ENCODE data around the gene PTPN6. TPM values are rescaled to one million over a fixed set of nuclear protein-coding genes. Genes with fewer than 3 reads are reported as not detected.
A peak's percentile ranks its signal among the peaks of the same experiment; 100 is the strongest.

PTPN6 gene
- total and polyA plus RNA-seq, 2 of the 13 experiments (the other 11 are each of a cell fraction or from before 2014, with no cell fraction given): 10.5 to 10.6 TPM

DNA sequence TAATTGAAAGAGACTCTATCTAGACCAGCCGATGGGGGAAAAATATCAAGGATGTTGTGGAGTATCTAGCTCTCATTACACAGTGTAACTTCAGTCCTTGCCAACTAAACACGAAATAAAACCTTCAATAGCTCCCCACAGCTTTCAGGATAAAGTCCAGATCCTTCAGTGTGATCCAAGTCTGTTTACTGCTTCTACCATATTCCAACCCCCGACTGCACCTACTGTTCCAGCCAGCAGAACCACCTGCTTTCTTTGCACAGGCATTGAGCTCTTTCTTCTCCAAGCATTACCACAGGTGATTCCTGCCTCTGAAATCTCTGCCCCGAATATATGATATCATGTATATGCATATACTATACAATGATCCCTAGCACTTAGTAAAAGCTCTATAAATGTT is 48.7 kb upstream of the PTPN6 start:
- Histone ChIP-seq H4K20me1 (ENCODE audit: insufficient read depth, low read length) (no peaks in the 10 kb centered on the region), H3K4me1 (ENCODE audit: insufficient read depth, low read length) (peaks cover 66% of the 10 kb centered on the region), H3K36me3 (replicated peaks in 1 of 2; ENCODE audit: control insufficient read depth in 1 of 2, insufficient read depth in 2 of 2, low read length in 2 of 2) (no peaks in the 10 kb centered on the region), H3K9me3 (ENCODE audit: low read length) (no peaks in the 10 kb centered on the region), H3K4me2 (ENCODE audit: low read depth, low read length) (no peak overlapping the region), H3K9ac (ENCODE audit: insufficient read depth, low read depth, low read length) (no peak overlapping the region), H3K27me3 (ENCODE audit: control insufficient read depth in 1 of 2, insufficient read depth in 2 of 2, low read length in 2 of 2) (no peaks in the 10 kb centered on the region), H2AFZ (ENCODE audit: low read length) (no peak overlapping the region), H3K4me3 (replicated peaks in 1 of 3; ENCODE audit: insufficient read depth in 1 of 3, low read depth in 2 of 3, low read length in 3 of 3) (no peak overlapping the region), H3K79me2 (ENCODE audit: insufficient read depth, low read length) (no peaks in the 10 kb centered on the region), H3K27ac (ENCODE audit: extremely low read length, insufficient read depth, low read length) (no peak overlapping the region)
- FAIRE-seq (no peak), DNase-seq (ENCODE audit: low spot score) (no peak), ATAC-seq (no peak)
- no TSS peak for BruUV-seq (replicated peaks)
- TF ChIP-seq PRDM15 (CRISPR knock-in tag; IDR thresholded peaks at IDR 0.05) (0 out of 2 replicates have a peak, but pooled peaks have one; percentile 40), SYNCRIP (IDR thresholded peaks at IDR 0.05; ENCODE audit: insufficient read depth, low read depth, low read length) (no peak)
- WGBS (ENCODE audit: low lambda C conversion rate): 40% methylated on average over 4 of the region's 4 CpGs
- in situ Hi-C loops (cut with HindIII; ENCODE audit: extremely low pct_ligation_motif_present, low pct_unique_long_range_greater_than_20kb) (no loop called here), intact Hi-C loops (cut with micrococcal nuclease; ENCODE audit: unreplicated experiment) (no loop called here)
- ChIA-PET CTCF (ENCODE audit: low intra/inter-chr PET ratio, low total read pairs) (no interaction called here), POLR2A (interaction anchor here (1.1 to 3.1 kb wide), 5 partner anchors 11 to 41 kb away, joined by 3 to 12 read pairs (median 5); partner anchors contain the start of genes C12orf57, ENO2, RNU7-1 and SPSB2)

- no peak for DNase-seq (ENCODE audit: low spot score)
- ChIA-PET CTCF (ENCODE audit: low intra/inter-chr PET ratio, low total read pairs) (no interaction called here), POLR2A (interaction anchor here (1.3 to 2.2 kb wide), 2 partner anchors 12 to 40 kb away, joined by 3 to 10 read pairs; partner anchors contain the start of genes C12orf57 and RNU7-1)
- H3K27me3 ChIP-seq (ENCODE audit: control insufficient read depth in 1 of 2, insufficient read depth in 2 of 2, low read length in 2 of 2): no peaks in the 10 kb centered on the region
- no peaks in the 10 kb centered on the region for H3K36me3 ChIP-seq (replicated peaks in 1 of 2; ENCODE audit: control insufficient read depth in 1 of 2, insufficient read depth in 2 of 2, low read length in 2 of 2)
- no peak for FAIRE-seq
- TF ChIP-seq TCF7L2 (IDR thresholded peaks at IDR 0.05; ENCODE audit: low read depth, low read length) (no peak), TMF1 (CRISPR knock-in tag; IDR thresholded peaks at IDR 0.05; ENCODE audit: low read depth) (no peak), SIX4 (CRISPR knock-in tag; IDR thresholded peaks at IDR 0.05) (no peak), RCOR2 (CRISPR knock-in tag; IDR thresholded peaks at IDR 0.05) (no peak), TEAD3 (CRISPR knock-in tag; optimal IDR thresholded peaks at IDR 0.05; ENCODE audit: borderline replicate concordance) (no peak), SOX5 (CRISPR knock-in tag; IDR thresholded peaks at IDR 0.05; ENCODE audit: borderline replicate concordance) (no peak), JUND (CRISPR knock-in tag; IDR thresholded peaks at IDR 0.05) (no peak), PHF8 (CRISPR knock-in tag; IDR thresholded peaks at IDR 0.05) (no peak), FLYWCH1 (CRISPR knock-in tag; IDR thresholded peaks at IDR 0.05) (no peak)
- no peak overlapping the region for H3K9ac ChIP-seq (ENCODE audit: insufficient read depth, low read depth, low read length)
- BruUV-seq (replicated peaks): no TSS peak
- no peak overlapping the region for H3K4me3 ChIP-seq (replicated peaks in 1 of 3; ENCODE audit: insufficient read depth in 1 of 3, low read depth in 2 of 3, low read length in 3 of 3)
- peaks cover 66% of the 10 kb centered on the region for H3K4me1 ChIP-seq (ENCODE audit: insufficient read depth, low read length)
- peak overlapping the region; percentile 96 for H3K4me2 ChIP-seq (ENCODE audit: low read depth, low read length)
- H4K20me1 ChIP-seq (ENCODE audit: insufficient read depth, low read length): no peaks in the 10 kb centered on the region
- no peak overlapping the region for H3K27ac ChIP-seq (ENCODE audit: extremely low read length, insufficient read depth, low read length)
- WGBS (ENCODE audit: low lambda C conversion rate): 67% methylated on average over 1 of the region's 1 CpG
- no peaks in the 10 kb centered on the region for H3K79me2 ChIP-seq (ENCODE audit: insufficient read depth, low read length)
- intact Hi-C loops (cut with micrococcal nuclease; ENCODE audit: unreplicated experiment) (no loop called here), in situ Hi-C loops (cut with HindIII; ENCODE audit: extremely low pct_ligation_motif_present, low pct_unique_long_range_greater_than_20kb) (no loop called here)
- ATAC-seq: no peak
- H3K9me3 ChIP-seq (ENCODE audit: low read length): no peaks in the 10 kb centered on the region
- peak overlapping the region; percentile 90 for H2AFZ ChIP-seq (ENCODE audit: low read length)
Observed at GRCh38 chr12:6903722-6904121, 47.4 kb upstream of the PTPN6 start.
